GM15510 (cell line): ENCODE results near the gene TMEM53.

Source experiments
- POLR2A ChIP-seq: IDR thresholded peaks from 3 replicates; pipeline ENCODE4 v1.6.1; 2011; ENCODE audit warnings: borderline replicate concordance; ENCODE audit not compliant: insufficient read length; ENCODE audit errors: extremely low read depth

TMEM53 gene

DNA sequence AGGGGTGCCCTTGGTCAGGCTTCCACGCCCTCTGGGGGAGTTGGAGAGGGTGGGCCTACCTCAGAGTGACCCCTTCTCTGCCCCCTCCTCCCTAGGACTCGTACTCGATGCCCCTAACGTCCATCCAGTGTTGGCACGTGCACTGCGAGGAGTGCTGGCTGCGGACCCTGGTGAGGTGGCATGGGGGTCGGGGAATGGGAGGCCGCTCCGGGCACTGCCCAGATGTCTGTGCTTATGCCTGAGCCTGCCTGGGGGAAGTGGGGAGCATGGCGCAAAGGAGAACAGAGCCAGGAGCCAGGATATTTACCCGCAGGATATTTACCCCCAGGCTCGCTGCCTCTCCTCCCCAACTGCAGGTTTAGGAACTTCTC, 24.5 kb downstream of the TMEM53 start:
- TF ChIP-seq POLR2A = no peak

DNA sequence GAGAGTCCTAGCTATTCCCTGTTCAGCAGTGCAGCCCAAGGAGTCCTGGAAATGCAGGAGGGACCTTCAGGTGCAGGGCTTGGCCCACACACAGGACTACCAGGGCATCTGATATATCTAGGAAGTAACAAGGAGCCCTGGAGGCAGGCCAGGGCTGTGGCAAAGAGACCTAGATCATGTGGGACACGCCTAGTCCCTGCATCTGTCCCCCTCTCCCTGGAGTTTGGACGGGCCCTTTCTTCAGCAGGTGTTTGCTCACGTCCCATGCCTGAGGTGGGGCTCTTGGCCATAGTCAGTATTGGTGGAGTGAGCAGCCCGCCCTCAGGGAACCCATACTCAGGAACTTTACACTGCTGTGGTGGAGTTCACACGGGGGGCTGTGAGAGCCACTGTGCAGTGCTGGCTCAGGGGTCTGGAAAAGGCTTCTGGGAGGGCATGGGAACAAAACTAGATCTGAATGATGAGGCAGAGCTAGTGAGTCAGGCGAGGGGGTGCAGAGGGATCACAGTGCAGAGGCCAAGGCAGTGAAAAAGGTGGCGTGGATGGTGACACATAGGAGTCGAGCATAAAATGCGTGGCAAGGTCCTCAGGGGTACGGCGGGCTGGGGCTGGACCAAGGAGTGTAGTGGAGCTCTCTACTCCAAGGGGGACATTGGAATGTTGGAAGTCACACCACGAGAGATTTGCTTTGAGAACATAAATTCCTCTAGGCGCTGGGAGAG, 25.6 kb downstream of the TMEM53 start:
- TF ChIP-seq POLR2A = no peak

DNA sequence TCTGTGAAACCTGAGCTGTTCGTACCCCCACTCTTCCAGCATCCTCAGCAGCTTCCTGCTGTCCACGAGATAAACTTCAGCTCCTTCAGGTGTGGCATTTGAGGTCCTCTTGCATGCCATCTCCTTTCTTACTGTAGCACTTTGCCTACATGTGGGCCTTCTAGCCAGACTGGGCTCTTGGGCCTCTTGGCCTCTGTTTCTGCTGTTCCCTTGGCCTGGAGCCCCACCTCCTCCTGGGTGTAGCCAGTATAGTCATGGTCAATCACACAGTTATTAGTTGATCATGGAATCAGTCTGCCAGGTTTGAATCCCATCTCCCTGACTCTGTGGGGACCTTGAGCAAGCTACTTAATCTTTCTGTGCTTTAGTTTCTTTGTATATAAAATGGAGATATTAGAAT, 26.4 kb downstream of the TMEM53 start:
- no peak for TF ChIP-seq POLR2A

DNA sequence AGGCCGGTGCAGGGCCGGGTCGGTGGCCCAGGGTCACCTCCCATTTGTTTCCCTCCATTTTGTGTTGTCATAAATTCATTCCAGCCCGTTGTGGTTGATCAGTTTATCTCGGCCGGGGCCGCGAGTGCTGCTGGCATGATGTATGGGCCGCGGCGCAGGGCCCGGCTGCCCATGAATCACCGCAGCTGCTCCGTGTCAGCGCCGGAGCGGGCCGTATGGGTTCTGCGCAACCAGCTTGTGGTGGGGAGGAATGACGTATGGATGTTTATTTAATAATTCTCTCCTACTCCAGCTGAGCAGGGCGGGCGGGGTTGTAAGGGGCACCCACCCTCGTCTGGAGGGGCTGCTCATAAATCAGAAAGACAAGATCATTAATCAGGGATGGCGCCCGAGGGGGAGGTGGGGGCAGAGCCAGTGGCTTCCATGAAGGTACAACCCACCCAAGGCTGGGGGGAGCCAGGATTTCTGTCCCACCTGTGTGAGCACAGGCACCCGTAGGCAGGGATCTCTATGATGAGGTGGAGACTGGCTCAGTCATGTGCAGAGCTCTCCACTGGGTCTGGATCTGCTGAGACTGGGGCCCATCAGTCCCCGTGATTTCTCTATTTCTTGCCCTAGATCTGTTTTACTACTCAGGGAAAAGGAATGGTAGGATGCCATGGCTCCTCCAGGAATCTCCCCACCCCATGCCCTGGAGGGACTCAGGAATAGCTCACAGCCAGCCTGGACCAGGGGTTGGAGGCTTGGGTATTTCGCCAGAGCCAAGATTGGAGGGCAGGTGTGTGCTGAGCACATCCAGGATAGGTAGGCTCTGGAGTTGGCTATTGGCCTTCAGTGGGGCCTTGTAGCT, 27.8 kb downstream of the TMEM53 start:
- no peak for TF ChIP-seq POLR2A

DNA sequence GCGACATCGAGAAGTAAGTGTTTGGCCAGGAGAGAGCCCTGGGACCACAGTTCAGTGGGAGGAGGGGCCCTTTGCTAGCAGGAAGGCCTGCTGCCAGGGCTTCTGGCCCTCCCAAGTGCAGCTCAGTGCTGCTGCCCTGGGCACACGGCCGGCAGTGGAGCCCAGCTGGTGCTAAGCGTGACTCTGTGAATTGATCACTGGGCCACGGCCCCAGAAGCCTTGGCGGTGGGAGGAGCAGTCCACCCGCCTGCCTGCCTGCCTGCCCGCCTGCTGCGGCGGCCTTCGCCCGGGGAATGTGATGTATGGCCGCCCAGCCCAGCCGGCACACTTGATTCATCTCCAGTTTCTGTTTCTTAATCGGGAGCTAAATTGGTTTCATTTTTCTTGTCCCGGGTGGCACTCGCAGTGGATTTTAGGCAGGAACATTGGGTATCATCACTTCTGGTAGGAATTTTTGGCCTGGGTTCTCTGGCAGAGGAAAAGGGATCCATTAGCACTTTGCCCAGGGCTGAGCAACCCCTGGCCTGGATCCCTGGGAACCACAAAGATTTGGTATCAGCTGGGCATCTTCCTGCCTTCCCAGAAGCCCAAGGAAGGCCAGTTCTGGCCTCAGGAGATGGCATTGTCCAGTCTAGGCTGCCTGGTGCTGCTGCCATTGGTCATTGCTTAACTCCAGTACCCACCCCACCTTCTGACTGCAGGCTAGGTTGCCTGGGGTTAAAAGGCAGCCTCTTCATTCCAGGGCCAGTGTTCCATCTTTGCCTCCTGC, 28.6 kb downstream of the TMEM53 start:
- TF ChIP-seq POLR2A = no peak

DNA sequence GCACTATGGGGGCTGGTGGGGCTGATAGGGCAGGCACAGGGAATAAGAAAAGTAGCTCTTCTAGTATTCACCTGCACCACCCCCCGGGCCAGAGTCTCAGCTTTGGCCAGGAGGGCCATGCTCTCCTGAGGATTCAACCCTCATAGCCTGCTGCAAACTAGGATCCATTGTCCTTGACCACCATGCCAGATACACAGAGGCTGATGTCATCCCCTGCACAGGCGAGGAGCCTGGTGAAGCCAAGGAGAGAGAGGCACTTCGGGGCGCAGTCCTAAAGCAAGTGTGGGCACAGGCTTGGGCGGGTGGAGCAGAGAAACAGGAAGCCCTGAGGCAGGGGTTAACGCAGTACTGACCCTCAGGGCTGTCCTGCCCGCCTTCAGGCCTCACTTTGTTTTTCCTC, 29.5 kb downstream of the TMEM53 start:
- TF ChIP-seq POLR2A = no peak

DNA sequence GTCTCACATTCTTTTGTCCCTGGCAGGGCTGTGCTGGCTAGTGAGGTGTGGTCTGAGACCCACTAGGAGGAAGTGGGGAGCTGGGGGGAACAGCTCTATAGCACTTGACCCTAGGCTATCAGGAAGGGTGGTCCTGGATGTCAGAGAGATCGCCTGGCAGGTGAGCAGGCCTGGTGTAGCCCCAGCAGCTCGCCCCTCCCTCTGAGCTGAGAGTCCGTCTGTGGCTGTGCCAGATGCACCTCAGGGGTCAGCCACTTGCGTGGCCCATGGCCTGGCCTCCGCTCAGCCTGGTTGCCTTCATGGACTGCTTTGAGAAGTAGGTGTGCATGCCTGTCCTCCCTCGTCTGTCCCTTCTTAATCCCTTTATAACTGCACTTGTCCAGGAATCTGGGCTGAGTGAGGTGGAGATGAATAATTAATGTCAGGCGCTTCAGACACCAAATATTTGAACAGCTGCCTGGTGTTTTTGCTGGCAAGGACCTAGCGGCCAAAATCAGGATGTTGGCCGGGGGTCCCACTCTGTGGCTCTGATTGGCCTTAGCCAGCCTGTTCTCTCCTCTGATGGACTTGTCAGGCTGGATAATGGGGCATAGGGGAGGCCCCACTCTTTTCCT, 30.5 kb downstream of the TMEM53 start:
- no peak for TF ChIP-seq POLR2A

DNA sequence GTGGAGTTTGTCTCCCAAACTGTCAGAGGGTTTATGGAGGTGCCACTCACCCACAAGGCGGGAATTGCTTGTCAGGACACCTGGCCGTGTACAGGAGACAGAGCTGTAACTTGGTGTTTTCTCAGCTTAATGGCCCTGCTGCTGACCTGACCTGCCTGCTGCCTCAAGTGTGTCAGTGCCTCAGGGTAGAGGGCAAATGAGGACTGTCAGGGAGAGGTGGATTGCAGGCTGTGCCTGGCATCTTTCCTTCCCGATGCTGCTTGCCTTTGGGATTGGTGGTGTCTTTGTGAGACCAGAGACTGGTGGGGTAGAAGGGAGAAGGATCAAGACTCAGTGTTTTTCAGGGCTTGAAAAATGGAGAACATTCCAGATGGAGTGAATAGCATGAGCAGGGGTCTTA, 31.4 kb downstream of the TMEM53 start:
- TF ChIP-seq POLR2A = no peak

DNA sequence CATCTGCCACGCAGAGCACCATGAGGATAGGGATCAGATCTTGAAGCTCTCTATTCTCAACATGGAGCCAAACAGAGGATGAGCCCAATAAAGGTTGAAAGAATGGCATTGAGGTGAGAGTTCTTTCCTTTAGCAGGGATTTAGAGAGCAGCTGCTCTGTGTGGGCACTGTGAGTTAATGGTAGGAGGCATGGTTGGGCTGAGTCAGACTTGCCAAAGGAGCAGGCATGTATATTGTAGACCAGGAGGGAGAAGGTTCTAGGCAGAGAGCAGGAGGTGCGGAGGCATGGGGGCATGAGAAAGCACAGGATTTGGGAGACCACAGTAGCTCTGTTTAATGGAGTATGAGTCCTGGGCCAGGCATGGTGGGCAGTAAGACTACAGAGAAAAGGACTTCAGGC, 32.0 kb downstream of the TMEM53 start:
- TF ChIP-seq POLR2A = no peak

DNA sequence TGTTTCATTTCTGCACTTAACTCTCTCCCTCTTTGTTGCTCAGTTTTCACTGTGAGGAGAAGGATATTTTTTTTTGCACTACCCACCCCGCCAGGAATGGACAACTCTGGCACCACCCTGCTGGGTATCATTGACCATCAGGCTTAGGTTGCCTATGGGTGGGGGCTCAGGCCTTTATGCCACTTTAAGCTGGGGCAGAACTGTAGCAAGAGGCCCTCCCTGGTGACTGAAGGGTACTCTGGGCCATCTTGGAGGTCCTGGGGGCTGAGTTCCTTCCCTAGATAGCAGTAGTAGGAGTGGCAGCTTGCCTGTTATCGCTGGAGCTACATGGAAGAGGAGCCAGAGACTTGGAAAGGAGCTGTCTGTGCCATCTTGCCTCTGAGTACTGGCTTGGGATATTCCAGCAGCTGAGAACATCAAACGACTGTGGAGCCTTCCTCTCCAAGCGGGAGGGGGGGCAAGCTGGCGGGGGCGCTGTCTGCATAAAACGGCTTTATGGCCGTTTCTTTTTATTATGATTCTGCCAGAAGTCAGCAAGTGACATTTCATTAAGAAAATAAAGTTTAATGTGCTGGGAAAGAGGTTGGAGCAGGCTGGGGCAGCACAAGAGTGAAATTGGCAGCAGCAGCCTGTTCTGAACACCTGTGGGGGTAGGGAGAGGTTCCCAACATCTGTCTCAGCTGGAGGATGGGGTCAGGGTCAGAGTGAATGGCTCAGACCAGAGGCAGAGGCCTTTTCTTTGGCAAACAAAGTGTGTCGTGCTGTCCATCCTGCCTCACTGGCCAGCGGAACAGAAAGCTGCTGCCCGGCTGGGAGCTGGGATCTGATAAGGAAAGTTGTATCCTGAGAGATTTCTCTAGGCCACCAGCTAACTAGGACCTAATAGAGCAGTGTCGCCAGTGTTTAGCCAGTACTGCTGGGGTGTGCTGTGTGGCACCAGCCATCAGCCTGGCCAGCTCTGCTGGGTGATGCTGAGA, 32.9 kb downstream of the TMEM53 start:
- TF ChIP-seq POLR2A = no peak

DNA sequence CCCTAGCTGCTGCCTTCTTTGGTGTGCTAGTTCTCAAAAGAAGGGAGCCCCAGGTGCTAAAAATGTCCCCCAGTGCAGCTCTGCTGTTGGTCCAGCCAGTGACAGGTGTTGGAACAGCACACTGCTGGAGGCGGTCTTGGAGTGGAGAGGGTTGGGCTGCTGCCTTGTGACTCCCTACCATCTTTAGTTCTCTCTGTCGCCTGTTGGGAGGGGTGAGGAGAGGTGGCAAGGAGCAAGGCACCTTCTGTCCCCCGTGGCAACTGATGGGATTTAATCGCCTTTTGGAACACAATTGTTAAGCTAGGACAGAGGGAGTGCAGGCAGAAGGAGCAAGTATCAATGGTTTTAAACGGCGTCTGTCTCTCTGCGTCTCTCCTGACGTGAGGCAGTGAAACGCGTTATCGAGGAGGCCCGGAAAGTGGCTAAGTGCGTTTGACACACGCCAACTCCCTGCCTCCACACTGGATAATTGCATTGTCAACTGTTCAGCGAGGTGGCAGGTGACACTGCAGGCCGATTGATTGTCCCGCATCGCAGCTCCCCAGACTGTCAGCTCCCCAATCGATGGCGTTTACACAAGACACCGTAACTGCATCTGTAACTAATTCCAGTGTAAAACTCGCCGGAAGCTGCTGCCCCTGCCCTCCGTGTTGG, 34.0 kb downstream of the TMEM53 start:
- no peak for TF ChIP-seq POLR2A

DNA sequence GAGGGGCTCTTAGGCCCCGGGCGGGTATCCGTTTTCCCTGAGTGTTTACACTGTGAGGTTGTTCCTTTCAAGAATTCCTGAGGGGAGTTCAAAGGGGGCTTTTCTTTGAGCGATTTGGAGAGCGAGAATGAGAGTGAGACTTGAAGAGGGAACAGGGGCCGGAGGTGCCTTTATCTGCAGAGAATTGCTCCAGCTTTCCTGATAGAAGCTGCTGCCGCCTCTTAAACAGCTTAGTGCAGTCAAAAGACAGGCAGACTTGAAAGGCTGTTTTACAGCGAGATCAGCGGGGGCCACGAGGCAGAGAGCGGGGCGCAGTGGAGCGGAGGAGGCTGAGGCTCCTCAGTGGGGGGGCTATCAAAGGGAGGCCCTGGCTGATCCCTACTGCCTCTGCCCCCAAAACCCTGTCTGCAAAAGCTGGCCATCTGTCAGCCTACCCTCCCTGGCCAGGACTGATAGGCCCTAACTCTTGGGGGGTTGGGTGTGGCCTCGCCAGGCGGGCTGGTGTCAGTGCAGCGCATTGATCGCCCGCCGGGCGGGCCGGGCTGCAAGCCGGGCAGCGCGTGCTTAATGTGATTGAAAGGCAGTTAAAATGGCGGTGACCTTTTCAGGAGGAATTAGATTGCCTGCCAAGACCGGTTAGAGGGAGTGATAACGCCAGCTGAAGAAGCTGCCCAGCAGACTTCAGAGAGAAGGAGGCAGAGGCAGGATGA, 36.4 kb downstream of the TMEM53 start:
- TF ChIP-seq POLR2A = no peak
